Left lung (tissue), 10 donors: ENCODE data around the gene PPM1H. TPM values are rescaled to one million over a fixed set of nuclear protein-coding genes. Genes with fewer than 3 reads are reported as not detected.

Experiments used
- ATAC-seq: fragments of 200-7000 bp; cut with Tn5 transposase; one replicate; pipeline ENCODE4 v1.9.1; 2020; ENCODE audit warnings: moderate library complexity
- DNase-seq, 4 donors: peaks; one replicate each; pipeline ENCODE4 v3.0.0-alpha.2; 2013 to 2020
- H3K27ac ChIP-seq, 2 donors: fragments of 200-600 bp; sonication (generic) in 1 of 2; one replicate each; pipeline versions ENCODE4 v1.5.0 to v1.8.0; 2020 to 2021
- H3K27me3 ChIP-seq, 2 donors: fragments of 200-600 bp; sonication (generic) in 1 of 2; one replicate each; pipeline versions ENCODE4 v1.5.0 to v1.8.0; 2020 to 2021
- H3K36me3 ChIP-seq, 2 donors: fragments of 200-600 bp; sonication (generic) in 1 of 2; one replicate each; pipeline versions ENCODE4 v1.5.0 to v1.8.0; 2020 to 2021
- H3K4me1 ChIP-seq, 2 donors: fragments of 200-600 bp; one replicate each; pipeline ENCODE4 v1.8.0; 2021
- H3K4me3 ChIP-seq, 2 donors: fragments of 200-600 bp; sonication (generic) in 1 of 2; one replicate each; pipeline versions ENCODE4 v1.5.0 to v1.8.0; 2020 to 2021; ENCODE audit warnings: mild to moderate bottlenecking in 1 of 2
- H3K9me3 ChIP-seq, 2 donors: fragments of 200-600 bp; sonication (generic) in 1 of 2; one replicate each; pipeline versions ENCODE4 v1.5.0 to v1.8.0; 2020 to 2021
- CTCF ChIP-seq, 2 donors: fragments of 200-600 bp; sonication (generic) in 1 of 2; IDR thresholded peaks; one replicate each; pipeline versions ENCODE4 v1.5.0 to v1.8.0; 2021; ENCODE audit warnings: antibody characterized with exemption in 2 of 2
- intact Hi-C, 2 donors: fragments of 100-400 bp; cut with DNase I; formaldehyde crosslinking; loops; one replicate each; pipeline versions ENCODE4 v1.11.2 to v1.14.2; 2022
- polyA plus RNA-seq, 6 donors: library from polyadenylated mRNA; unstranded; fragments of 120-200 nt; gene quantifications; one replicate each; pipeline ENCODE4 v1.2.1, GENCODE V29; 2013; ENCODE audit not compliant: insufficient read length in 6 of 6
- total RNA-seq, 2 donors: library from RNA; stranded (reverse); fragmentation: NEBNext Ultra II Directional; extraction: Animal tissue kit (Norgen Biotek cat#: 25700); gene quantifications; one replicate each; pipeline ENCODE4 v1.2.1, GENCODE V29; 2021
- donor health status: DM: no; HTN: yes; CAD: no.
- donor health status: DM: no; HTN: no; CAD: no.

PPM1H gene
- total and polyA plus RNA-seq, 8 donors: 5.9 to 12.7 (median 10.6) TPM

- H3K4me1 ChIP-seq: peaks cover 0 to 7% of the 10 kb centered on the region in 2 donors
- H3K36me3 ChIP-seq: no peaks in the 10 kb centered on the region
- intact Hi-C loops: no loop called here
- no peak overlapping the region for H3K4me3 ChIP-seq
- no peak for TF ChIP-seq CTCF (IDR thresholded peaks at IDR 0.05)
- H3K27ac ChIP-seq: no peak overlapping the region
- DNase-seq (no peak), ATAC-seq (no peak)
- H3K27me3 ChIP-seq: no peaks in the 10 kb centered on the region
- H3K9me3 ChIP-seq: no peaks in the 10 kb centered on the region
Measured at GRCh38 chr12:62909340-62909739, 25.6 kb downstream of the PPM1H start.

- H3K27me3 ChIP-seq: no peaks in the 10 kb centered on the region
- ATAC-seq (no peak), DNase-seq (no peak)
- no peak overlapping the region for H3K27ac ChIP-seq
- H3K4me3 ChIP-seq: no peak overlapping the region
- H3K4me1 ChIP-seq: peaks cover 0 to under 1% of the 10 kb centered on the region in 2 donors
- H3K36me3 ChIP-seq: no peaks in the 10 kb centered on the region
- no peak for TF ChIP-seq CTCF (IDR thresholded peaks at IDR 0.05)
- no peaks in the 10 kb centered on the region for H3K9me3 ChIP-seq
- intact Hi-C loops: no loop called here
Measured at GRCh38 chr12:62908674-62909073, 26.3 kb downstream of the PPM1H start.

GRCh38 chr12:62907561-62907960 is 27.4 kb downstream of the PPM1H start:
- no peak overlapping the region for H3K4me3 ChIP-seq
- intact Hi-C loops: no loop called here
- ATAC-seq (no peak), DNase-seq (no peak)
- no peak overlapping the region for H3K27ac ChIP-seq
- no peaks in the 10 kb centered on the region for H3K36me3 ChIP-seq
- H3K9me3 ChIP-seq: no peaks in the 10 kb centered on the region
- no peak for TF ChIP-seq CTCF (IDR thresholded peaks at IDR 0.05)
- peaks cover 0 to 10% of the 10 kb centered on the region in 2 donors for H3K4me1 ChIP-seq
- no peaks in the 10 kb centered on the region for H3K27me3 ChIP-seq

- H3K27me3 ChIP-seq: no peaks in the 10 kb centered on the region
- H3K4me1 ChIP-seq: peaks cover 0 to 10% of the 10 kb centered on the region in 2 donors
- H3K9me3 ChIP-seq: no peaks in the 10 kb centered on the region
- no peak for TF ChIP-seq CTCF (IDR thresholded peaks at IDR 0.05)
- intact Hi-C loops: no loop called here
- no peak for ATAC-seq
- H3K36me3 ChIP-seq: no peaks in the 10 kb centered on the region
- no peak for DNase-seq
- H3K4me3 ChIP-seq: no peak overlapping the region
- H3K27ac ChIP-seq: no peak overlapping the region
Measured at GRCh38 chr12:62907078-62907477, 27.9 kb downstream of the PPM1H start.

GRCh38 chr12:62903151-62903550 is 31.8 kb downstream of the PPM1H start:
- Histone ChIP-seq H3K4me1 (peaks cover 0 to 30% of the 10 kb centered on the region in 2 donors), H3K36me3 (no peaks in the 10 kb centered on the region), H3K4me3 (no peak overlapping the region), H3K27ac (no peak overlapping the region), H3K9me3 (no peaks in the 10 kb centered on the region), H3K27me3 (no peaks in the 10 kb centered on the region)
- ATAC-seq: no peak
- no peak for DNase-seq
- intact Hi-C loops: no loop called here
- no peak for TF ChIP-seq CTCF (IDR thresholded peaks at IDR 0.05)
